ENCODE data around the gene PAF1.
A peak's percentile ranks its signal among the peaks of the same experiment; 100 is the strongest.

Gene PAF1

DNA sequence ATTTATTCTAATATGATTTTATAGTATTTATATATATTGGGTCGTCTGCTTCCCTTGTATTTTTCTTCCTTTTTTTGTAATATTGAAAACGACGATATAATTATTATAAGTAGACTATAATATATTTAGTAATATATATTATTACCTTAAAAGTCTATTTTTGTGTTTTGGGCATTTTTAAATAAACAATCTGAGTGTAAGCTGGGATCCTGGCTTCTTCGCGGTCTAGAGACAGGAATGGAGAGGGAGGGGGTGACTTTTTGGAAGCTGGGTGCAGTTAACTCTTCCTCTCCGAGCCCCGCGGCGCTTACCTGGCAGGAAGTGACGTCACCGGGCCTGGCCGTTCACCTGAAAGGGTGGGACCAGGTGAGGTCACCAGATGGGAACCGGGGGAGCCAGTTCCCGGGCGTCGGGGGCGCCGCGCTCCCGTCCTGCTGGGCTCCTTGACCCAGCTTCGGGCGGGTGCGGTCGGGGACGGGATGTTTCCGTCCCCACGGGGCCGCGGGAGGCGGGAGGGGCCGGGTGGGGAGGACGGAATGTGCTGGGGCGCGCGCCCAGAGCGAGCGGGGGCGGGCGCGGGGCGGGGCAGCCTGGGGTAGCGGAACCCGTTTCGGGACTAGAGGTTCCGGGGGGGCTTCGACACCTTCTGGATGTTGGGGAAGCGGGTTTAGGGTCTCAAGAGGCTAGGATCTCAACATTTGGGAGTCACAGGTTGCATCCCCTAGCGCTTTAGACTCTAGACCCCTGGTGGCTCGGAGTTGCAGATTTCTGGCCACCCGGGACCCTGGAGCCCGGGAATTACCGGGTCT is 18.5 kb upstream of the PAF1 start:
- in situ Hi-C loops (cut with HindIII; ENCODE audit: low sequenced_read_pairs), result no loop called here
- H3K4me3 ChIP-seq (ENCODE audit: low read depth, low read length), result peak overlapping the region; percentile 98

GRCh38 chr19:39408392-39409207 is 17.7 kb upstream of the PAF1 start:
- in situ Hi-C loops (cut with HindIII; ENCODE audit: low sequenced_read_pairs), result no loop called here
- H3K4me3 ChIP-seq (ENCODE audit: low read depth, low read length), result peak overlapping the region; percentile 98
- peak; percentile 56 for DNase-seq (ENCODE audit: low read depth, low spot score)
- TF ChIP-seq CTCF (IDR thresholded peaks at IDR 0.05; ENCODE audit: low read depth, low read length), result no peak

More for the DNA sequence above, 18.5 kb upstream of the PAF1 start:
- peak; percentile 74 for DNase-seq (ENCODE audit: low read depth, low spot score)
- peak; percentile 3 for TF ChIP-seq CTCF (IDR thresholded peaks at IDR 0.05; ENCODE audit: low read depth, low read length)

GRCh38 chr19:39407660-39408391 is 16.9 kb upstream of the PAF1 start:
- no peak for DNase-seq (ENCODE audit: low read depth, low spot score)
- H3K4me3 ChIP-seq (ENCODE audit: low read depth, low read length), result peak overlapping the region; percentile 98
- TF ChIP-seq CTCF (IDR thresholded peaks at IDR 0.05; ENCODE audit: low read depth, low read length), result no peak
- in situ Hi-C loops (cut with HindIII; ENCODE audit: low sequenced_read_pairs), result no loop called here

- no peak for DNase-seq (ENCODE audit: low read depth, low spot score)
- in situ Hi-C loops (cut with HindIII; ENCODE audit: low sequenced_read_pairs), result no loop called here
- peak overlapping the region; percentile 98 for H3K4me3 ChIP-seq (ENCODE audit: low read depth, low read length)
- no peak for TF ChIP-seq CTCF (IDR thresholded peaks at IDR 0.05; ENCODE audit: low read depth, low read length)
These were observed 16.4 kb upstream of the PAF1 start for GRCh38 chr19:39407410-39407659.

DNA sequence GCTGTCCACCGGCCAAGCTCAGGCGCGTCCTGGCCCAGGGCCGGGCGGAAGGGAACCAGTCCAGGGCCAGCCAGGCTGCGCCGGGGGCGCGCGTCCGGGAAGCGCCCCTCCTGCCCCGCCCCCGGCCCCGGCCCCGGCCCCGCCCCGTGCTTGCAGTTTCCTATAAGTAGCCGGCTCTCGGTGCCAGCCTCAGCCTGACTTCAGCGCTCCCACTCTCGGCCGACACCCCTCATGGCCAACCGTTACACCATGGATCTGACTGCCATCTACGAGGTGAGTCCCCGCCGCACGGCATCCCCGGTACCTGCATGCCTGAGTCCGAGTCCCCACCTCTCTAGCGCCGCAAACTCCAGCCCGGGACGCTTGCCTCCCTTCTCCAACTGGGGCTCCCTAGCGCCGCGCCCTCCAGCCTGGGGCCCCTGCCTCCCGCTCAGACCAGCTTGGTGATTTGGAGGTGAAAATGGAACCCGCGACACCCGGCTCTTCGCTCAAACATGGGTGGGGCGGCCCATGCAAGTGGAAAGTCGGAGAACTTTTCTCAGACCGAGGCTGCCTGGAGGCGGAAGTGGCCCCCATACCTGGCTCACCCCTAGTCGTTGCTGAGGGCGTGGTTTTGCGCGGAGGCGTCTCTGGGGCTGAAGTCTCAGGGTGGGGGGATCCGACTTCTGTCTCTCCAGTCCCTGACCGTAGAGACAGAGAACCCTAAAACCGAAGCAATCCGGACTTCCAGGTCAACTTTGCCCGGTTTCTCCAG is 15.9 kb upstream of the PAF1 start, which contains the start of gene ZFP36:
Gene ZFP36, plus strand, starts transcription at position 192 of the 754 bp plus-strand sequence. Its CDS starts 58 bp downstream, at position 250.
- TF ChIP-seq CTCF (IDR thresholded peaks at IDR 0.05; ENCODE audit: low read depth, low read length), result peak; percentile 2
- H3K4me3 ChIP-seq (ENCODE audit: low read depth, low read length), result peak within 1 kb of the TSS; percentile 98
- in situ Hi-C loops (cut with HindIII; ENCODE audit: low sequenced_read_pairs), result no loop called here
- peak; percentile 82 for DNase-seq (ENCODE audit: low read depth, low spot score)
